HS-27A (cell line): Measurements from ENCODE around the gene ANKRD13A.

ENCODE experiments used
- DNase-seq: peaks from one replicate; pipeline ENCODE4 v3.0.0-alpha.2; 2012; ENCODE audit warnings: low read depth, missing footprints

ANKRD13A gene

GRCh38 chr12:109998904-109999648 lies at the start of gene ANKRD13A:
TSS of gene ANKRD13A (plus strand) at chr12:109999430. CDS start at chr12:109999689, 259 bp downstream.
- DNase-seq, result peak; percentile 87

- no peak for DNase-seq
Measured at GRCh38 chr12:109950625-109951024, 48.6 kb upstream of the ANKRD13A start.

DNA sequence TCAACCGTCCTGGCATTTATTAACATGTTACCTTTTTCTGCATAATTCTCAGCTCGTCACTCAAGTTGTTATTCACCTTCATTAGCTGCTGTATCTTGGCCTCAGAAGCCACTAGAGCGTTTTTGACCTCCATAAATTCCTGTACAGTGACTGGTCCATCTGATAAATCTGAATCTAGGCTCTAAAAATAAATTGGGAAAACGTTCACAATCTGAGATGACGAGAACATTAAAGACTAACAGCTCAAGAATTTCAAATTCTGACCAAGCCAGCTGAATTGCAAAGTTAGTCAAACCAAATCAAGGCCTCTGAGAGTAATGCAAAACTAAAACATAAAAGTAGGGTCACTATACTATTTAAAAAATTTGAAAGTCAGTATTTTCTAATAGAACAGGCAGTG lies 48.1 kb upstream of the ANKRD13A start:
- peak; percentile 84 for DNase-seq

GRCh38 chr12:109951751-109952150 lies 47.5 kb upstream of the ANKRD13A start:
- DNase-seq, result peak; percentile 58

DNA sequence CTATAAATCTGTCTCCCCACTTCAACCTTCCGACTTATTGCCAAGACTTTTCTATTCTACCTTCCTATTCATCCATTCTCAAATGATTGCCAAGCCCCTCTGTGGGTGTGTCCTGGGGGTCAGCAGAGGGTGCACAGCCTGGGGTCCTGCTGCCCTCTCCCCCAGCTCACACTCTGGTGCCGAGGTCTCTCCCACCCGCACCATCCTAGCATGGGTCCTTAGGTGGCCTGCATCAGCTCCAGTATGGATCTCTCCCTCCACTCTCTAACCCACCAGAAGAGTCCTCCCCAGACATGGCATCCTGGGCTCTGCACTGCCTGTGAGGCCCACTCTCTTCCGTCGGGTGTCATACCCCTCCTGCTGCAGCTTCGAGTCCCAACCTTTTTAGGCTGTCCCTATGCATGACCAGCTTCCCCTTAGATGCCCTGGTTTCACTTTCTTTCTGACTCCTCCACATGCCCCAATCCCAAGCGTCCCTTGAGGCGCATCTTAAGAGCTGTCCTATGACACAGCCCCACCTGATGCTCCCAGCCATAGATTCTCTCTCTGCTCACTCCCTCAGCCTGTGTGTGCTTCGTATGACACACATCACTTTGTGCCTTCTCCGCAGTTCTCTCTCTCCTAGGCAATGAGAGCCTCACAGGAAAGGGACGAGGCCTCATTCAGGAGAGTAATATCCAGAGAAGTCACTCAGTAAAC lies 46.9 kb upstream of the ANKRD13A start:
- no peak for DNase-seq

DNA sequence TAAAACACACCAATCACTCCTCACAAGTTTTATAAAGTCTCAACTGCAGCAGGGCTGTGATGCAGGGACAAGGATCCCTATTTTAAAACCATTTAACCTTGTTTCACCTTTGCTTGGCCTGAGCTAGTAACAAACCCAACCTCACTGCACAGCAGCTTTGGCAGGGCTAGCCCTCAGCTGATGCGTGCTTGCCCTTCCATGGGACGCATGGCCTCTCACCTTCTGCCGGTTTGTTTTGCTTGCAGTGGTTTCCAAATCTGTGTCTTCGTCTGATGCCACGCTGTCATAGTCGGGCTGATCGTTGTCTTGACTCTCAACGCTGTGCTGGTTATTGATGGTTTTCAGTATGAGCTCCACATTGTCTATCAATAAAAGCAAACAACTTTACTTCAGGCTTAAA lies 46.4 kb upstream of the ANKRD13A start:
- DNase-seq, result no peak

DNA sequence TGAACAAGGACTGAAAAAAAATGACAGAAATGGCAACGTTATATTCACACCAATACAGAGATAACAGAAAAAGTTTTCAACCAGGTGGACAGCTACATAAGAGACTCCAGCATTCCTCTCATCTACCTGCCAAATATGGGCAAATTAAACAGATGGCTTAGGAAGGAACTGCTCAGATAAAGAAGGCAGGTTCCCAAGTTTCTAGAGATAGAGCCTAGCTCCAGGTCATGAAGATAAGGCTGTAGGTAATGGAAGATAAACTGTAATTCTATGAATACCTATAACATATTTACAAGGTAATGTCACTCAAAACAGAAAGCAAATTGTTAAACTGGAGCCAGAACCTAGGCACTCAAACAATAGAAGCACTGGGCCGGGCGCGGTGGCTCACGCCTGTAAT lies 45.6 kb upstream of the ANKRD13A start:
- DNase-seq, result no peak

GRCh38 chr12:109958374-109958773 lies 40.9 kb upstream of the ANKRD13A start:
- no peak for DNase-seq

DNA sequence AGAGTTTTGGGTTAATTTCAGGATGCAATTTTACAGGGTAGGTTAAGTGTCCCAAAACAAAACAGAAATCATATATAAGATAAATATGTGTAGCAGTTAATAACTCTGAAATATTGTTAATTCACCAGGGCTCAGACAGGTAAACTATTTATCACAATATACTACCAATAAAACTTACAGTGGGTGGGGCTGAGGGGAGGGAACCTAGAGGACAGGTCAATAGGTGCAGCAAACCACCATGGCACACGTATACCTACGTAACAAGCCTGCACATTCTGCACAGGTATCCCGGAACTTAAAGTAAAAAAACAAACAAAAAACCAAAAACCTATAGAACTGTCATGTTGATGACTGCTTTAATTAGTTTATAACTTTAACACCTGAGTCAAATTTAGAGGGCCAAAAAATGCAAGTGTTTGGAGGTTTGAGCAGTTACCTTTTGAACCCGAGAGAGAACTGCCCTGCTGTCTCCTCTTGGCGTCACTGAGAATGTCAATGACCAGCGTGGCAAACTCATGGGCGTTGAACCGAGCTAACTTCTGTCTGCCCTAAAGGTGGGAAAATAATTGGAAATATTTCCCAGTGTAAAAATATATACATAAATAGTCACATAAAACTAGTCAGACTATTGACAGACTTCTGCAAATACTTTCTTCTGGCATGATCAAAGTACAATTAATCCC lies 39.7 kb upstream of the ANKRD13A start:
- no peak for DNase-seq

GRCh38 chr12:109961201-109961600 lies 38.0 kb upstream of the ANKRD13A start:
- DNase-seq, result no peak

DNA sequence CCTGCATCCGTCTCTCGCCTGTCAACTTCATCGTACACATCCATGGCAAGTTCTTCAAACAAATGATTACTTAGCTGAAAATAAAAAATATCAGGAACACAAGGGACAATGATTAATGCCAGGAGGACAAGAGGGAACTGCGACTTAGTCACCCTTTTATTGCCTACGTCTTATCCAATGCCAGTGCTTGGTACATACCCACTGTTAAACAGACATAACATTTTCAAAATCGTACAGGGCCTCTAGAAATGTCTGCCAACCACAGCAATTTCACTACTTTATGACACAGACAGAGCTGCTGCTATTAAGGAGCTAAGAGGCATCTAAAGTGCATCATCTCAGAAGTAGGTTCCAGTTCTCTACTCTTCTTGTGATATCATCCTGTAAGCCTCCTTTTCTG lies 37.6 kb upstream of the ANKRD13A start:
- no peak for DNase-seq

DNA sequence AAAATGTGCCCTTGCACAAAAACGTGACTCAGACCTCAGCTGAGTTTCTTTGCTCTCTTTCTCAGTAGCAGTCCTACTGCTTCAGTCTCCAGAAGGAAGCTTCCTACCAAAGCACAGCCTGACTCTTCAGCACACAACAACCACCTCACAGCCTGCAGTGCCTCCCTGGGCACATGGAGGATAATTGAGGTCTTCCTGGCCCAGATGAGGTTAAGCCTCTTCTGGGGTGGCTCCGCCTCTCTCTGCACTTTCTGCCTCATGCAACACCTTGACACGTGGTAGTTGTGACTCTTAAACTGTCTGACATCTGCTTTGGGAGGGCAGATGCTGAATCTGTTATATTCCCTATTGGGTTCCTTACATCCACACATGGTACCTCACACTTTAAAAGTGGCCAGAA lies 36.8 kb upstream of the ANKRD13A start:
- no peak for DNase-seq

DNA sequence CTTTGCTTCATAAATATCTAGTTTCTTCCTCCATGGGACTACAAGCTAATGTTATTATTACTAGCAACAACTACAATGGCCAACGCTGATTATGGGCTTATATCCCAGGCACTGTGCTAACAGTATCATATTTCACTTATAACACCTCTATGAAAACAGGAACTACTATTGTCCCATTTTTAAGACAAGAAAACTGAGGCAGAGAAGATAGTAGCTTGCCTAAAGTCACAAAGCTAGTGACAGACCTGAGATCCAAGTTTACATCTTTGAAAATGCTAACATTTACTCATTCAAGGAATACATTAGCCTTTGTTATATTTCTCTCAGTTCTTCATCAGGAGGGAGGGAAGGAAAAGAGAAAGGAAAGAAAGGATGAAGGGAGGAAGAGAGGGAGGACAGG lies 35.9 kb upstream of the ANKRD13A start:
- DNase-seq, result no peak

DNA sequence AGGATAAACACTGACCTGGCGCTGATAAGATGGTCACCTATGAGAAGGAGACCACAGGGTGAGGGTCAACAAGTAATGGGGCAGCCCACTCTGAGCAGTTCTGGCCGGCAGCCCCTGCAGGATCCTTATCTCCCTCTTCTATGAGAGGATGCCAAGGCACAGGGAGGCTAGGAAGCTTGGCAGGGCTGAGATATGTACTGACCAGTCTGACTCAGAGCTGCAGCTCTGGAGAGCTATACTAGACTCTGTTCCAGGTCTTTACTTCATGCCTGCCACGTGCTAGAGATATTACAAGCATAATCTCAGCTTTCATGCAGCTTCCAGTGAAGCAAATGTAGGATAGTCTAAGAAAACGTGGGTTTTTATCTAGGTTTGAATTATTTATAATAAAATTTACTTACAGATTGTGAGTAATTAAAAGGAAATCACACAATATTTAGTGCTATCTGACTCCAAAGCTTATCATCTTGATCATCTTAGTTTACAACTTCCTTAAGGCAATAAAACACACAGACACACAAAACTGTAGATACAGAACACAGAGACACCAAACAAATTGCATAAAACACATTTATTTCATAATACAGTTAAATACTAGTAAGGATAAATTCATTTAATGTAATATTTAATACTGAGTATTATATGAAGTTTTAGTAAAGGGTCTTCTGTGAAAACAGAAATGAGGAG lies 35.3 kb upstream of the ANKRD13A start:
- DNase-seq, result no peak

DNA sequence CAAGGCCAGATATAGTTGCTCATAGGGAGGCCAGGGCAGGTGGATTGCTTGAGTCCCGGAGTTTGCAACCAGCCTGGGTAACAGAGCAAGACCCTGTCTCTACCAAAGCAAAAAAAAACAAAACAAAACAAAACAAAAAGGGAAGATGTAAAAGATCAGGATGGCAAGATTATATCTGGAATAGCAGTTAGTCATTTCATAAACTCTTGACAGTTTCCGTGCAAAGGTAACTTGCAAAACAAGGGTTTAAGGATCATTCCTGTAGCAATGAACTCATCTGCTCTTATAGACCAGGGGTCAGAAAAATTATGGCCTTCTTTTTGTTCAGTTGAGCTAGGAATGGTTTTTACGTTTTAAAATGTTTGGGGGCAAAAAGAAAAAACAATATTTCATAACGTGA lies 32.7 kb upstream of the ANKRD13A start:
- no peak for DNase-seq

GRCh38 chr12:109967383-109968031 lies 31.7 kb upstream of the ANKRD13A start:
- no peak for DNase-seq

DNA sequence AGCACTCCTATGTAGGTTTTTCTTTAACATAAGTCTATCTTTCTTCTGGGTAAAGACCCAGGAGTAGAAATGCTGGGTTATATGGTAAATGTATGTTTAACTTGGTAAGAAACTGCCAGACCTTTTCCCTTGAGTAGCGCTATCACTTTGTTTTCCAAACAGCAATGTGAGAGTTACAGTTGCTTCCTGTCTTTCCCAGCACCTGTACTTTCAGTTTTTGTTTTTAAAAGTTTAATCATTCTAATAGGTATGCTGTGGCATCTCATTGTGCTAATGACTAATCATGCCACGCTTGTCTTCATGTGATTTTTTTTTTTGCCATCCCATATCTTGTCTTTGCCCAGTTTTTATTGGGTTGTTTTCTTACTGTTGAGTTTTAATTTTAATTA lies 31.2 kb upstream of the ANKRD13A start:
- no peak for DNase-seq

DNA sequence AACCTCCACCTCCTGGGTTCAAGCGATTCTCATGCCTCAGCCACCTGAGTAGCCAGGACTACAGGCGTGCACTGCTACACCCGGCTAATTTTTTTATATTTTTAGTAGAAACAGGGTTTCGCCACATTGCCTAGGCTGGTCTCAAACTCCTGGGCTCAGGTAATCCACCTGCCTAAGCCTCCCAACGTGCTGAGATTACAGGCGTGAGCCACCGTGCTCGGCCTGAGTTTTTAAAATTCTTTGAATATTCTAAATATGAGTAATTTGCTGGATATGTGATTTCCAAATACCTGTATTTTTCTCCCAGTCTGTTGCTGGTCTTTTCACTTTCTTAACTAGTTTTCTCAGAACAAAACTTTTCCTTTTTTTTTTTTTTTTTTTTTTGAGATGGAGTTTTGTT lies 30.4 kb upstream of the ANKRD13A start:
- no peak for DNase-seq

DNA sequence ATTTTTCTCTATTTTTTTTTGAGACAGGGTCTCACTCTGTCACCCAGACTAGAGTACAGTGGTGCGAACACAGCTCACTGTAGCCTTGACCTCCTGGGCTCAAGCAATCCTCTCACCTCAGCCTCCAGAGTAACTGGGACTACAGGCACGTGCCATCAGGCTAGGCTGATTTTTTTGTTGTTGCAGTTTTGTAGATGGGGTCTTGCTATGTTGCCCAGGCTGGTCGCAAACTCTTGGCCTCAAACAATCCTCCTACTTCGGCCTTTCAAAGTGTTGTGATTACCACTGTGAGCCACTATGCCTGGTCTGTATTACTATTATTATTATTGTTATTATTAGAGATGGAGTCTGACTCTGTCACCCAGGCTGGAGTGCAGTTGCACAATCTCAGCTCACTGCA lies 26.4 kb upstream of the ANKRD13A start:
- no peak for DNase-seq

- DNase-seq, result no peak
Measured at GRCh38 chr12:109981311-109981710, 17.9 kb upstream of the ANKRD13A start.

- no peak for DNase-seq
Measured at GRCh38 chr12:109982210-109982609, 17.0 kb upstream of the ANKRD13A start.
